Measurements from ENCODE around the gene SDK1.

DNA sequence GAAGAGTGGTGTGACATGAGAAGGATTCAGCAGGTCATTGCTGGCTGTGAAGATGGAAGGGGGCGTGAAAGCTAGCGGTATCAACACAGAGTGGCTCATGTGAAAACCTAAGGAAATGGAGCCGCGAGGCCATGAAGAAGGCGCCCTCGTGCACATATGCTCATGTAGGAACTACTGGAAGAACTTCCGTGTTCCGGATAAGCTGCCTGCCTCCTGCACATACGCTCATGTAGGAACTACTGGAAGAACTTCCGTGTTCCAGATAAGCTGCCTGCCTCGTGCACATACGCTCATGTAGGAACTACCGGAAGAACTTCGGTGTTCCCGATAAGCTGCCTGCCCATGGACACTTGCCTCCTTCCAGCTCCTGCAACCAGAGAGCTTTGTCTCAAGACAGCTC is 179.1 kb downstream of the SDK1 start:
- TF ChIP-seq, protein P1, sequence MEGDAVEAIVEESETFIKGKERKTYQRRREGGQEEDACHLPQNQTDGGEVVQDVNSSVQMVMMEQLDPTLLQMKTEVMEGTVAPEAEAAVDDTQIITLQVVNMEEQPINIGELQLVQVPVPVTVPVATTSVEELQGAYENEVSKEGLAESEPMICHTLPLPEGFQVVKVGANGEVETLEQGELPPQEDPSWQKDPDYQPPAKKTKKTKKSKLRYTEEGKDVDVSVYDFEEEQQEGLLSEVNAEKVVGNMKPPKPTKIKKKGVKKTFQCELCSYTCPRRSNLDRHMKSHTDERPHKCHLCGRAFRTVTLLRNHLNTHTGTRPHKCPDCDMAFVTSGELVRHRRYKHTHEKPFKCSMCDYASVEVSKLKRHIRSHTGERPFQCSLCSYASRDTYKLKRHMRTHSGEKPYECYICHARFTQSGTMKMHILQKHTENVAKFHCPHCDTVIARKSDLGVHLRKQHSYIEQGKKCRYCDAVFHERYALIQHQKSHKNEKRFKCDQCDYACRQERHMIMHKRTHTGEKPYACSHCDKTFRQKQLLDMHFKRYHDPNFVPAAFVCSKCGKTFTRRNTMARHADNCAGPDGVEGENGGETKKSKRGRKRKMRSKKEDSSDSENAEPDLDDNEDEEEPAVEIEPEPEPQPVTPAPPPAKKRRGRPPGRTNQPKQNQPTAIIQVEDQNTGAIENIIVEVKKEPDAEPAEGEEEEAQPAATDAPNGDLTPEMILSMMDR (IDR thresholded peaks at IDR 0.05), result no peak
- TF ChIP-seq POLR2A (IDR thresholded peaks at IDR 0.05), result no peak

All from uterus (tissue), 2 donors.